Fibroblast of villous mesenchyme (primary cell): ENCODE data around the gene FOXN3. TPM values are rescaled to one million over a fixed set of nuclear protein-coding genes. Genes with fewer than 3 reads are reported as not detected.
A peak's percentile ranks its signal among the peaks of the same experiment; 100 is the strongest.

Source experiments
- DNase-seq: peaks from one replicate; pipeline ENCODE4 v3.0.0-alpha.2; 2010; ENCODE audit warnings: low read depth
- H3K4me3 ChIP-seq: 2 replicates; pipeline ENCODE4 v1.5.1; 2011; ENCODE audit warnings: low read depth, mild to moderate bottlenecking, low read length
- total RNA-seq: library from RNA; depleted of rRNA; stranded (reverse); fragments of >200 nt; gene quantifications from 2 replicates; pipeline ENCODE4 v1.2.3, GENCODE V29; 2012
- TF ChIP-seq, protein P1 (sequence below): IDR thresholded peaks from 2 replicates; pipeline ENCODE4 v1.5.1; 2012; ENCODE audit warnings: low read depth, mild to moderate bottlenecking, low read length; ENCODE audit not compliant: insufficient read depth

Gene FOXN3, protein sequence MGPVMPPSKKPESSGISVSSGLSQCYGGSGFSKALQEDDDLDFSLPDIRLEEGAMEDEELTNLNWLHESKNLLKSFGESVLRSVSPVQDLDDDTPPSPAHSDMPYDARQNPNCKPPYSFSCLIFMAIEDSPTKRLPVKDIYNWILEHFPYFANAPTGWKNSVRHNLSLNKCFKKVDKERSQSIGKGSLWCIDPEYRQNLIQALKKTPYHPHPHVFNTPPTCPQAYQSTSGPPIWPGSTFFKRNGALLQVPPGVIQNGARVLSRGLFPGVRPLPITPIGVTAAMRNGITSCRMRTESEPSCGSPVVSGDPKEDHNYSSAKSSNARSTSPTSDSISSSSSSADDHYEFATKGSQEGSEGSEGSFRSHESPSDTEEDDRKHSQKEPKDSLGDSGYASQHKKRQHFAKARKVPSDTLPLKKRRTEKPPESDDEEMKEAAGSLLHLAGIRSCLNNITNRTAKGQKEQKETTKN
- total RNA-seq, result 33.2 and 58.6 TPM in 2 replicates

DNA sequence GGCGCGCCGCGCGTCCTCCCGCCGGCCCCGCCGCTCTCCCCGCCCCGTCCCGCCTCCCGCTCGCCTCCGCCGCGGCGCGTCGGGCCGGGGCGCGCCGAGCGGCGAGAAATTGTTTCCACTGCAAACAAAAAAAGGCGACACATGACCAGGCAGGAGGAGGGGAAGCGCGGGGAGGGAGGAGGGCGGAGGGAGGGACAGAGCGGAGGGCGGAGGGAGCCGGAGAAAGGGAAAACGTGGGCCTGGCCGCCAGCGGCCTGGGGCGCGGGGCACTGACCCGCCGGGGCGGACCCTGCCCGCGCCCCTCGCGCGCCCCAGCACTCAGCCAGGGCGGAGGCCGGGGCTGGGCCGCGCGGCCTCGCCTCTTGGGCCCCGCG, at the start of gene FOXN3:
Gene FOXN3, minus strand, starts transcription at position 143 of the 374 bp plus-strand sequence. CDS start 4,757 bp downstream, outside the sequence.
- H3K4me3 ChIP-seq, result peak within 1 kb of the TSS; percentile 90
- TF ChIP-seq, protein P1, sequence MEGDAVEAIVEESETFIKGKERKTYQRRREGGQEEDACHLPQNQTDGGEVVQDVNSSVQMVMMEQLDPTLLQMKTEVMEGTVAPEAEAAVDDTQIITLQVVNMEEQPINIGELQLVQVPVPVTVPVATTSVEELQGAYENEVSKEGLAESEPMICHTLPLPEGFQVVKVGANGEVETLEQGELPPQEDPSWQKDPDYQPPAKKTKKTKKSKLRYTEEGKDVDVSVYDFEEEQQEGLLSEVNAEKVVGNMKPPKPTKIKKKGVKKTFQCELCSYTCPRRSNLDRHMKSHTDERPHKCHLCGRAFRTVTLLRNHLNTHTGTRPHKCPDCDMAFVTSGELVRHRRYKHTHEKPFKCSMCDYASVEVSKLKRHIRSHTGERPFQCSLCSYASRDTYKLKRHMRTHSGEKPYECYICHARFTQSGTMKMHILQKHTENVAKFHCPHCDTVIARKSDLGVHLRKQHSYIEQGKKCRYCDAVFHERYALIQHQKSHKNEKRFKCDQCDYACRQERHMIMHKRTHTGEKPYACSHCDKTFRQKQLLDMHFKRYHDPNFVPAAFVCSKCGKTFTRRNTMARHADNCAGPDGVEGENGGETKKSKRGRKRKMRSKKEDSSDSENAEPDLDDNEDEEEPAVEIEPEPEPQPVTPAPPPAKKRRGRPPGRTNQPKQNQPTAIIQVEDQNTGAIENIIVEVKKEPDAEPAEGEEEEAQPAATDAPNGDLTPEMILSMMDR, result no peak
- peak; percentile 89 for DNase-seq

DNA sequence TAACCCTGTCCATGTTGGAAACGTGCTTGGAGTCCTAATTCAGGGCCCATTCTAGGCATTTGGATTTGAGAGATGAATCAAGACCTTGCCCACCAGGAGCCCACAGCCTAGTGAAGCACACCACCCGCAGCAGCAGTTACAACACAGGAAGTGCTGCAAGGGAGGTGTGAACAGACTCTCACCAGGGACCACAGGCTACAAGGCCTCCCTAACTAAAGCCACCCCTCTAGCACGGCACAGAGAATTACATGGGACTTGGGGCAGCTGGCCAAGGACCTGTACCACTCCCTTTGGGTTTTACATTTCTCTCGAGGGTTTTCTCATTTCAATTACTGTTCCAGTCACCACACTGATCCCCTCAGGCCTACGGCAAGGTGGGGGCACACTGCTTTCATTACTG, 49.5 kb upstream of the FOXN3 start:
- H3K4me3 ChIP-seq, result no peak overlapping the region
- TF ChIP-seq, protein P1, result no peak
- no peak for DNase-seq

- TF ChIP-seq, protein P1, result no peak
- no peak for DNase-seq
- H3K4me3 ChIP-seq, result no peak overlapping the region
Observed at GRCh38 chr14:89465876-89466275, 48.8 kb upstream of the FOXN3 start.

DNA sequence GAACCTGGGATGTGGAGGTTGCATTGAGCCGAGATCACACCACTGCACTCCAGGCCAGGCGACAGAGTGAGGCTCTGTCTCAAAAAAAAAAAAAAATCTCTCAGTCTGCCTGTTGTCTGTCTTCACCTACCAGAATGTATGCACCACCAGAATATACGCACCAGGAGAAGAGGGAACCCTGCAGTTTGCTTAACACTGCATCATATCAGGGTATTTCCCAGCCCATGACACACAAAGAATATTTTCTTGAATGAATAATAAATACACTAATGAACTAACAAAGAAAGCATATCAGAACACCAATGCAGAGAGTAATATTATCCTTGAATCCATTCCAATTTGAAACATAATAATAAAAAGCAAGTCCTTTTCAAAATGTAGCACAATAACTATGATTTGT, 44.2 kb upstream of the FOXN3 start:
- no peak overlapping the region for H3K4me3 ChIP-seq
- no peak for DNase-seq
- TF ChIP-seq, protein P1, result no peak

DNA sequence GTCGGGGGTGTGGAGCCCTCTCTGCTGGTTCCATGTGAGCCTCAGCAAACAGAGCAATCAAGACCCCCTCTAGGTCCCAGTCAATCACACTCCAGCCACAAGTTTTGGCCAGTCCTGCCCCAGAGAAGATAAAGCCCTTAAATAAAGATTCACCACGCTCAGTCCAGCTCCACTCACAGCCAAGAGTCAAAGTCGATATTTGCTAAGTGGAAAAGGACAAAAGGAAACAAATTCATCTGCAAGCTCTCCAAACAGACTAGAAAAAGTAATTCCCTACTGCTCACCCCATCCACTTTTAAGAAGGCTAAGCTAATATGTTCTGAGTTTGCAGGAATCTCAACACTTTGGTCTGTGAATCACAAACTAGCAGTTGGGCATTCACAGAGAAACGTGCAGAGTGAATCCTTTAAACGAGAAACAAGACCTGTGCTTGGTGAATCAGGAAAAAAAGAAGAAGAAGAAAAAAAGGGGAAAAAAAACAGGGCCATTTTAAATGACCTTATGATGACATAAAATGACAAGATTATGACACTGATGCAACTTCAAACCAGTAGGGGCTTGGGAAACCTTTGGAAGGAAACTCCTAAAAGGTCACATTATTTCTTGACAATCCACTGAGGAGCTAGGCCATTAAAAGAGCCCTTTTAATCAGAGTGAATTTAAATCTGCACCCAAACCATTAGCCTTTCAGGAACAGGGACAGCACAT, 41.8 kb upstream of the FOXN3 start:
- DNase-seq, result no peak
- H3K4me3 ChIP-seq, result no peak overlapping the region
- TF ChIP-seq, protein P1, result no peak

DNA sequence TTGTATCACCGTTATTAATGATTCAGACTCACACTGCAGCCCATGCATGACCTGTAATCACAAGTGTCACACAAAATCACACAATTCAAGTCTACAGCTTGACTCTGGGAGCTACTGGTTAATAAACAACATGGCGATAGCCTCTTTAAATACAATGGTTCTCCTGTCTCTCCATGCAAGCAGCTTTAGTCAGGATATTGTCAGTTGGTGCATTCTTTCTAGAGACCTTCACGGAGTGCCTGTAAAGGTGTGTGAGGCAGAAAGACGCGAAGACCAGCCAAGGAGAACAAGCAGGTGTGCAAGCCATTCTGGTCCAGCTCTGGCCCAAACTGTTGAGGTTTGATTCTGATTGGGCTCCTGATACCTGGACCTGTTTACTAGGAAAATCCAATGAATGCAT, 40.0 kb upstream of the FOXN3 start:
- H3K4me3 ChIP-seq, result no peak overlapping the region
- TF ChIP-seq, protein P1, result no peak
- no peak for DNase-seq
